Pancreas (tissue), 10 donors: ENCODE results near the gene CASP1. TPM values are rescaled to one million over a fixed set of nuclear protein-coding genes. Genes with fewer than 3 reads are reported as not detected.
A peak's percentile ranks its signal among the peaks of the same experiment; 100 is the strongest.

Experiments
- ATAC-seq, 4 donors: fragments of 200-7000 bp; cut with Tn5 transposase; one replicate each; pipeline versions ENCODE4 v1.8.0 to v1.9.1; 2020; ENCODE audit warnings: mild to moderate bottlenecking in 4 of 4, moderate library complexity in 4 of 4
- DNase-seq, 6 donors: peaks; one replicate each; pipeline ENCODE4 v3.0.0-alpha.2; 2020
- FAIRE-seq: peaks from 2 replicates; lab custom pipeline; 2012; peaks lifted over from hg19 to GRCh38; lab: Jason Lieb, UNC
- H3K27ac ChIP-seq, 4 donors: fragments of 200-600 bp; sonication (generic); 1 replicate in 3 of 4; 2 replicates in 1 of 4; pipeline versions ENCODE4 v1.5.0 to v1.8.0; 2020
- H3K27me3 ChIP-seq, 4 donors: fragments of 200-600 bp; one replicate each; pipeline ENCODE4 v1.8.0; 2021
- H3K36me3 ChIP-seq, 3 donors: fragments of 200-600 bp; sonication (generic) in 1 of 3; one replicate each; pipeline versions ENCODE4 v1.5.0 to v1.8.0; 2020 to 2021
- H3K4me1 ChIP-seq, 3 donors: fragments of 200-600 bp; one replicate each; pipeline ENCODE4 v1.8.0; 2021
- H3K4me3 ChIP-seq, 4 donors: fragments of 200-600 bp; sonication (generic) in 2 of 4; one replicate each; pipeline versions ENCODE4 v1.5.0 to v1.8.0; 2020 to 2021
- H3K9me3 ChIP-seq, 4 donors: fragments of 200-600 bp; one replicate each; pipeline ENCODE4 v1.8.0; 2021
- WGBS, 2 donors: extraction: QIAGEN DNeasy Blood & Tissue Kit; methylation state at CpG; one replicate each; pipeline ENCODE4 v1.1.7; 2013; 5-methylcytosine and 5-hydroxymethylcytosine counted together
- intact Hi-C, 3 donors: fragments of 100-400 bp; cut with DNase I; formaldehyde crosslinking; loops; one replicate each; pipeline versions ENCODE4 v1.11.1 to v1.14.2; 2022
- polyA plus RNA-seq, 2 donors: library from polyadenylated mRNA; stranded (reverse); fragments of 200-250 nt; gene quantifications; one replicate each; pipeline ENCODE4 v1.2.3, GENCODE V29; 2013
- total RNA-seq, 6 donors: library from RNA; stranded (reverse); fragmentation: NEBNext Ultra II Directional in 4 of 6; extraction: Animal tissue kit (Norgen Biotek cat#: 25700) in 4 of 6; gene quantifications; one replicate each; pipeline versions ENCODE4 v1.2.1 to v1.2.4, GENCODE V29; 2021 to 2023
- TF ChIP-seq, protein P1 (sequence below), 4 donors: fragments of 200-600 bp; sonication (generic) in 3 of 4; IDR thresholded peaks; one replicate each; pipeline versions ENCODE4 v1.5.0 to v1.8.0; 2021; ENCODE audit warnings: antibody characterized with exemption in 4 of 4
- donor health status: healthy with polysubstance abuse.
- donor health status: DM: no; HTN: no; CAD: no; lungs with moderate emphysema.
- donor health status: DM: no; HTN: no; CAD: no.
- donor health status: control.
- donor health status: control.
- donor health status: Bipolar disorder and iron deficiency.
- donor health status: DM: yes; HTN: yes; CAD: no.
- donor health status: DM: no; HTN: no; CAD: no.
- donor health status: DM: no; HTN: no; CAD: no.
- donor health status: DM: yes; HTN: yes; CAD: no.

CASP1 gene
- total and polyA plus RNA-seq, 8 donors: 1.9 to 17.4 (median 5.4) TPM

DNA sequence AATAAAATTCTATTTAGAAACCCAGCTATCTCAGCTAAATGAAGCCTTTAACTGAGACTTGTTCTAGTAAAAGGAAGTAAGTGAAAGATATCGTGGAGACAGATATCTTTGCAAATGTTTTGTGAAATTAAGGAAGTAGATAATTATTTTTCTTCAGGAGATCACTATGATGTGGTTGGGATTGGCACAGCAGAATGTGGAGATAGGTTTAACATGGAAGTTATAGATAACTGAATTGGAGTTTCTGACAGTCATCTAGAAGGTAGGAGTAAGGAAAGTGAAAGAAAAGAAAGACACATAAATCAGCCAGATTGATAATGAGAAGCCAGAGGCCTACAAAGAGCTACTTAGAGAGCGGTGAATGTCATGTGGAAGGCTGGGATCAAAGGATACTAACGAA, 7.3 kb downstream of the CASP1 start:
- Histone ChIP-seq H3K36me3 (no peaks in the 10 kb centered on the region), H3K27ac (no peak overlapping the region), H3K4me3 (no peak overlapping the region), H3K27me3 (no peaks in the 10 kb centered on the region), H3K4me1 (no peaks in the 10 kb centered on the region), H3K9me3 (no peaks in the 10 kb centered on the region)
- intact Hi-C loops: no loop called here
- WGBS, 2 donors: 67 to 68% methylated on average over 3 of the region's 3 CpGs
- TF ChIP-seq, protein P1, sequence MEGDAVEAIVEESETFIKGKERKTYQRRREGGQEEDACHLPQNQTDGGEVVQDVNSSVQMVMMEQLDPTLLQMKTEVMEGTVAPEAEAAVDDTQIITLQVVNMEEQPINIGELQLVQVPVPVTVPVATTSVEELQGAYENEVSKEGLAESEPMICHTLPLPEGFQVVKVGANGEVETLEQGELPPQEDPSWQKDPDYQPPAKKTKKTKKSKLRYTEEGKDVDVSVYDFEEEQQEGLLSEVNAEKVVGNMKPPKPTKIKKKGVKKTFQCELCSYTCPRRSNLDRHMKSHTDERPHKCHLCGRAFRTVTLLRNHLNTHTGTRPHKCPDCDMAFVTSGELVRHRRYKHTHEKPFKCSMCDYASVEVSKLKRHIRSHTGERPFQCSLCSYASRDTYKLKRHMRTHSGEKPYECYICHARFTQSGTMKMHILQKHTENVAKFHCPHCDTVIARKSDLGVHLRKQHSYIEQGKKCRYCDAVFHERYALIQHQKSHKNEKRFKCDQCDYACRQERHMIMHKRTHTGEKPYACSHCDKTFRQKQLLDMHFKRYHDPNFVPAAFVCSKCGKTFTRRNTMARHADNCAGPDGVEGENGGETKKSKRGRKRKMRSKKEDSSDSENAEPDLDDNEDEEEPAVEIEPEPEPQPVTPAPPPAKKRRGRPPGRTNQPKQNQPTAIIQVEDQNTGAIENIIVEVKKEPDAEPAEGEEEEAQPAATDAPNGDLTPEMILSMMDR (IDR thresholded peaks at IDR 0.05): no peak
- ATAC-seq (no peak), FAIRE-seq (no peak), DNase-seq (no peak)

DNA sequence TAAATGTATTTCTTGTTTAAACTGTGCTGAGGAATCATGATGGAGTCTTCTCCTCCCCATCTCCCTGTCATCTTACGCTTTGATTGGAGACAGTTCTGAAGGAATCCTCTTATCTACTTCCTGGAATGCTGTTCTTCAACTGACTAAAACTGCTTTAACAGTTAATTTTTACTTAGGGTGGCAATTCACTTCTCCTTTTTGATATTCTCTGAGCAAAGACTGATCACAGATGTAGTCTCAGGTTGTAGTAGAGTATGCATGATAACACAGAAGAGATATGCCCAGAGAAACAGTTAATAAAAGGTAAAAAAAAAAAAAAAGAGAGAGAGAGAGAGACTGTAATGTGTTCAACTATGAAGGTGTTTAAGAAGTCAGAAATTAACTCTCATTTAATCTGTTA, 10.6 kb downstream of the CASP1 start:
- Histone ChIP-seq H3K27ac (no peak overlapping the region), H3K9me3 (no peaks in the 10 kb centered on the region), H3K36me3 (no peaks in the 10 kb centered on the region), H3K4me1 (no peaks in the 10 kb centered on the region), H3K27me3 (no peaks in the 10 kb centered on the region), H3K4me3 (no peak overlapping the region)
- FAIRE-seq (no peak), DNase-seq (no peak), ATAC-seq (no peak)
- TF ChIP-seq, protein P1 (IDR thresholded peaks at IDR 0.05): no peak
- intact Hi-C loops: no loop called here
- 64% methylated on average over 1 of the region's 1 CpG for whole genome bisulfite sequencing, 2 donors

DNA sequence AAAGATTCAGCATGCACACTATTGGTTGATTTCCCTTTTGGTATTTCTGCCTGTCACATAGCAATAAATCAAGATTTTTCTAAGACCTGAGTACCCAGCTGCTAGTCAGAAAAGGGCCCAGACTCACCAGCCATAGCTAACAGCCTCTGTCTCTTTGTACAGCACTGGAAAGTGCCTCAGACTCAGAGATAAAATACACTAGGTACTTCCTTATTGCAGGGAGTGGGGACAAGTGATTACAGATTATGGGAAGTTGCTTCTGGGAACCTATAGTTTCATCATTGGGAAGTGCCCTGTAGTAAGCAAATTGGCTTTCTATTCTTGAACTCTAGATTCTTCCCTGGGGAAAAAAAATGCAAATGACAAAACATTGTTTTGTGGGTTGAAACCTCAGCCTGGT, 11.9 kb downstream of the CASP1 start, which contains the start of gene CASP5:
Gene CASP5 (minus strand): TSS at position 166 of the 400 bp plus-strand sequence. CDS start 32 bp downstream, at position 134.
- peak in 2 of 4 donors; percentile 64 to 74 for ATAC-seq
- Histone ChIP-seq H3K27me3 (no peaks in the 10 kb centered on the region), H3K4me3 (no peak within 1 kb of the TSS), H3K9me3 (no peaks in the 10 kb centered on the region), H3K36me3 (no peaks in the 10 kb centered on the region), H3K27ac (peak within 1 kb of the TSS in 1 of 4 donors; percentile 11), H3K4me1 (no peaks in the 10 kb centered on the region)
- intact Hi-C loops: no loop called here
- FAIRE-seq: no peak
- no peak for DNase-seq
- TF ChIP-seq, protein P1 (IDR thresholded peaks at IDR 0.05): no peak

DNA sequence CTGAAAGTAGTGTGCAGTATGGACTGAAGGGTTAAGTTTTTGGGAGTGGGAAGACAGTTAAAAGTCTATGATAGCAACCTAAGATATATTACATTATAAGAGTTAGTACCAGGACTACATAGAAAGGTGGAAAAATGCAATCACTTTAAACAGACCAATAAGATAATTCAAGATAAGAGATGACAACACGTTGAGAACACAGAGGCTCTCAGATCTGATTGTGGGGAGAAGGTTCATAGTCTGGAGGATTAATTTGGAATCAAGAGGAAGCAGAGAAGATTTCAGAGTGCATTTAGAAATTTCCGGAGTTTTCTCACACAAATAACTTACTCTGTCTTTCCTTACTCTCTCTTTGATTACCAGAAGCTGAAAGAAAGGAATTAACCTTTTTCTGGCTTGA, 12.4 kb downstream of the CASP1 start:
- H3K4me1 ChIP-seq: no peaks in the 10 kb centered on the region
- peak overlapping the region in 1 of 4 donors; percentile 11 for H3K27ac ChIP-seq
- no peaks in the 10 kb centered on the region for H3K27me3 ChIP-seq
- H3K36me3 ChIP-seq: no peaks in the 10 kb centered on the region
- FAIRE-seq (no peak), ATAC-seq (no peak), DNase-seq (no peak)
- no peaks in the 10 kb centered on the region for H3K9me3 ChIP-seq
- TF ChIP-seq, protein P1 (IDR thresholded peaks at IDR 0.05): no peak
- WGBS, 2 donors: 44% methylated on average over 2 of the region's 2 CpGs
- intact Hi-C loops: no loop called here
- no peak overlapping the region for H3K4me3 ChIP-seq

DNA sequence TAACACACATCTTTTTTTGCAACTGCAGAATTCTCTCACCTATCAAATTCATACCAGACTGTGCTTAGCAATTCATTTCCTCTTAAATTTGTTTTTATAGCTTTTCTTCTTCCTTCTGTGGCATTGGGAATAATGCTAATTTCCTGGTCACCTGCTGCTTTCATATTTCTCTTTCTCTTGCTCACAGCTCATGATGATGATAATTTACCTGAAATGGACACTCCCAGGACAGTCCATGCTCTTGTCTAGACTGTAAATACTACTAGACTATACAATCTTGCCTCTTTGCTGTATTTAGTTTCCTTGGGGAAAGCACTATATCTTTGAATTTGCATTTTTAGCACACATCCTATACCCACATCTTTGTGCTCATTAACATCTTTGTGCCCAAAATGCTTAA, 27.5 kb downstream of the CASP1 start:
- ATAC-seq: no peak
- Histone ChIP-seq H3K4me3 (no peak overlapping the region), H3K27me3 (no peaks in the 10 kb centered on the region), H3K9me3 (no peaks in the 10 kb centered on the region), H3K27ac (no peak overlapping the region), H3K36me3 (no peaks in the 10 kb centered on the region), H3K4me1 (no peaks in the 10 kb centered on the region)
- intact Hi-C loops: no loop called here
- FAIRE-seq: no peak
- no peak for DNase-seq
- TF ChIP-seq, protein P1 (IDR thresholded peaks at IDR 0.05): no peak
